CD14-positive monocyte (primary cell): ENCODE data around the gene SIAH1. TPM values are rescaled to one million over a fixed set of nuclear protein-coding genes. Genes with fewer than 3 reads are reported as not detected.
"Not testable (repeated sequence)": the region's sequence is repeated elsewhere in the genome, so short reads cannot be mapped to it uniquely, and the experiment has no call there.

ENCODE experiments used
- DNase-seq, 3 donors: peaks; one replicate each; pipeline ENCODE4 v3.0.0-alpha.2; 2011 to 2022
- H2AFZ ChIP-seq: 2 replicates; pipeline ENCODE4 v1.6.0; 2012; ENCODE audit warnings: mild to moderate bottlenecking, low read depth, low read length, inconsistent platforms; ENCODE audit not compliant: insufficient read depth, poor library complexity, severe bottlenecking
- H3K27ac ChIP-seq, 2 donors: 1 replicate in 1 of 2; 2 replicates in 1 of 2; pipeline ENCODE4 v1.5.1; 2012 to 2013; ENCODE audit warnings: low read length in 2 of 2, control low read depth in 1 of 2, inconsistent platforms in 1 of 2, low read depth in 1 of 2, mild to moderate bottlenecking in 1 of 2
- H3K27me3 ChIP-seq, 2 donors: one replicate each; pipeline versions ENCODE4 v1.6.0 to v1.6.1; 2011 to 2013; ENCODE audit warnings: low read length in 2 of 2; ENCODE audit not compliant: control insufficient read depth in 2 of 2, insufficient read depth in 2 of 2
- H3K36me3 ChIP-seq, 2 donors: replicated peaks in 1 of 2; 1 replicate in 1 of 2; 2 replicates in 1 of 2; pipeline versions ENCODE4 v1.5.1 to v1.6.1; 2012 to 2013; ENCODE audit warnings: low read length in 2 of 2, control low read depth in 1 of 2, inconsistent platforms in 1 of 2, mild to moderate bottlenecking in 1 of 2; ENCODE audit not compliant: insufficient read depth in 2 of 2, control insufficient read depth in 1 of 2
- H3K4me1 ChIP-seq, 2 donors: 1 replicate in 1 of 2; 2 replicates in 1 of 2; pipeline versions ENCODE4 v1.5.1 to v1.6.1; 2012 to 2013; ENCODE audit warnings: low read length in 2 of 2, control low read depth in 1 of 2, inconsistent platforms in 1 of 2, mild to moderate bottlenecking in 1 of 2, moderate library complexity in 1 of 2; ENCODE audit not compliant: insufficient read depth in 2 of 2, control insufficient read depth in 1 of 2
- H3K4me2 ChIP-seq: replicated peaks from 2 replicates; pipeline ENCODE3; 2012; ENCODE audit warnings: low read length, moderate library complexity, mild to moderate bottlenecking; ENCODE audit not compliant: poor library complexity, severe bottlenecking; ENCODE audit errors: extremely low read depth
- H3K4me3 ChIP-seq, 3 experiments: fragments of 200-600 bp in 1 of 3; sonication (generic) in 1 of 3; replicated peaks in 1 of 3; 1 replicate in 2 of 3; 2 replicates in 1 of 3; pipeline ENCODE4 v1.5.1; 2011 to 2013; ENCODE audit warnings: low read length in 3 of 3, mild to moderate bottlenecking in 3 of 3, control low read depth in 2 of 3, low read depth in 2 of 3, inconsistent platforms in 1 of 3, moderate library complexity in 1 of 3
- H3K79me2 ChIP-seq: 2 replicates; pipeline ENCODE4 v1.6.0; 2012; ENCODE audit warnings: mild to moderate bottlenecking, control low read depth, inconsistent platforms, low read length, moderate library complexity; ENCODE audit not compliant: insufficient read depth
- H3K9ac ChIP-seq: 2 replicates; pipeline ENCODE4 v1.6.0; 2017; ENCODE audit warnings: low read length, mild to moderate bottlenecking; ENCODE audit not compliant: insufficient read depth, poor library complexity, severe bottlenecking
- H3K9me3 ChIP-seq, 2 donors: replicated peaks in 1 of 2; 1 replicate in 1 of 2; 2 replicates in 1 of 2; pipeline versions ENCODE4 v1.5.1 to v1.6.1; 2012 to 2013; ENCODE audit warnings: low read length in 2 of 2, control low read depth in 1 of 2; ENCODE audit not compliant: control insufficient read depth in 1 of 2, insufficient read depth in 1 of 2
- H4K20me1 ChIP-seq: 2 replicates; pipeline ENCODE4 v1.6.0; 2012; ENCODE audit warnings: mild to moderate bottlenecking, low read length, control low read depth, moderate library complexity; ENCODE audit not compliant: insufficient read depth
- H3K27ac Mint-ChIP-seq, 7 donors: one replicate each; pipeline ENCODE4 v1.8.0; 2020; ENCODE audit warnings: mild to moderate bottlenecking in 7 of 7, mixed read lengths in 7 of 7, moderate library complexity in 6 of 7, inconsistent platforms in 2 of 7
- H3K27me3 Mint-ChIP-seq, 3 donors: one replicate each; pipeline ENCODE4 v1.8.0; 2021 to 2022; ENCODE audit warnings: low read depth in 3 of 3, mild to moderate bottlenecking in 3 of 3, mixed read lengths in 3 of 3, moderate library complexity in 3 of 3, inconsistent platforms in 1 of 3
- H3K36me3 Mint-ChIP-seq, 2 donors: one replicate each; pipeline ENCODE4 v1.8.0; 2020; ENCODE audit warnings: mixed read lengths in 2 of 2, inconsistent platforms in 1 of 2, mild to moderate bottlenecking in 1 of 2
- H3K4me1 Mint-ChIP-seq: one replicate; pipeline ENCODE4 v1.8.0; 2020; ENCODE audit warnings: mild to moderate bottlenecking, mixed read lengths
- H3K4me3 Mint-ChIP-seq, 2 donors: one replicate each; pipeline ENCODE4 v1.8.0; 2020; ENCODE audit warnings: mild to moderate bottlenecking in 2 of 2, mixed read lengths in 2 of 2, moderate library complexity in 1 of 2
- H3K9me3 Mint-ChIP-seq, 7 donors: one replicate each; pipeline ENCODE4 v1.8.0; 2020 to 2022; ENCODE audit warnings: mixed read lengths in 7 of 7, mild to moderate bottlenecking in 6 of 7, moderate library complexity in 6 of 7, inconsistent platforms in 2 of 7
- CTCF ChIP-seq: fragments of 200-600 bp; IDR thresholded peaks from one replicate; pipeline ENCODE4 v1.8.0; 2022; ENCODE audit warnings: antibody characterized with exemption, mild to moderate bottlenecking
- WGBS: methylation state at CpG from one replicate; pipeline ENCODE4 v1.1.5; 2013; ENCODE audit warnings: missing lambda C conversion rate; ENCODE audit not compliant: insufficient coverage; 5-methylcytosine and 5-hydroxymethylcytosine counted together
- intact Hi-C, 2 donors: fragments of 100-400 bp; cut with micrococcal nuclease; formaldehyde crosslinking; loops; one replicate each; pipeline versions ENCODE4 v1.15.0 to v1.15.1; 2023
- polyA plus RNA-seq, 3 donors: library from polyadenylated mRNA; depleted of rRNA in 1 of 3; unstranded in 2 of 3; stranded (reverse) in 1 of 3; fragments of 300-500 nt in 2 of 3; fragments of >200 nt in 1 of 3; fragmentation: Illumina TruSeq in 2 of 3; gene quantifications; 1 replicate in 2 of 3; 2 replicates in 1 of 3; pipeline ENCODE4 v1.2.3, GENCODE V29; 2012 to 2021

Gene SIAH1
- polyA plus RNA-seq, 3 donors: 4.9 to 11.8 (median 5.6) TPM

GRCh38 chr16:48372744-48373143 is 12.5 kb downstream of the SIAH1 start:
- no peak for DNase-seq
- Mint-ChIP-seq H3K4me3 (no peak overlapping the region), H3K4me1 (peaks cover 26% of the 10 kb centered on the region), H3K27me3 (no peaks in the 10 kb centered on the region), H3K27ac (no peak overlapping the region), H3K9me3 (peaks cover 0 to 2% (median 0%) of the 10 kb centered on the region in 7 donors), H3K36me3 (no peaks in the 10 kb centered on the region)
- Histone ChIP-seq H3K79me2 (peaks cover 100% of the 10 kb centered on the region), H3K9ac (no peak overlapping the region), H4K20me1 (peaks cover 89% of the 10 kb centered on the region), H3K27me3 (no peaks in the 10 kb centered on the region), H3K27ac (no peak overlapping the region), H3K9me3 (no peaks in the 10 kb centered on the region), H3K36me3 (no peaks in the 10 kb centered on the region), H3K4me3 (no peak overlapping the region), H2AFZ (no peak overlapping the region), H3K4me1 (peaks cover 29 to 44% of the 10 kb centered on the region in 2 donors), H3K4me2 (no peak overlapping the region)
- no peak for TF ChIP-seq CTCF
- intact Hi-C loops: no loop called here
- 100% methylated on average over 1 of the region's 4 CpGs for WGBS

- H3K36me3 ChIP-seq: no peaks in the 10 kb centered on the region
- no peaks in the 10 kb centered on the region for H3K27me3 ChIP-seq
- H3K4me2 ChIP-seq: no peak overlapping the region
- DNase-seq: no peak
- Mint-ChIP-seq H3K36me3 (no peaks in the 10 kb centered on the region), H3K27ac (no peak overlapping the region), H3K27me3 (no peaks in the 10 kb centered on the region), H3K4me3 (no peak overlapping the region), H3K9me3 (peaks cover 0 to 2% (median 0%) of the 10 kb centered on the region in 7 donors), H3K4me1 (peaks cover 26% of the 10 kb centered on the region)
- H3K9ac ChIP-seq: no peak overlapping the region
- no peak overlapping the region for H2AFZ ChIP-seq
- peaks cover 99% of the 10 kb centered on the region for H3K79me2 ChIP-seq
- H3K4me3 ChIP-seq: no peak overlapping the region
- H3K4me1 ChIP-seq: peaks cover 31 to 44% of the 10 kb centered on the region in 2 donors
- H3K27ac ChIP-seq: no peak overlapping the region
- intact Hi-C loops: no loop called here
- H3K9me3 ChIP-seq: no peaks in the 10 kb centered on the region
- peaks cover 88% of the 10 kb centered on the region for H4K20me1 ChIP-seq
- no peak for TF ChIP-seq CTCF
Observed at GRCh38 chr16:48371393-48371780, 13.8 kb downstream of the SIAH1 start.

- H3K9me3 Mint-ChIP-seq, H3K36me3 ChIP-seq, H3K4me3 ChIP-seq, H3K36me3 Mint-ChIP-seq, DNase-seq, intact Hi-C loops, H3K4me3 Mint-ChIP-seq, H3K27me3 Mint-ChIP-seq, H3K9ac ChIP-seq, H3K9me3 ChIP-seq, H3K4me2 ChIP-seq, H3K27ac Mint-ChIP-seq, H2AFZ ChIP-seq, H3K27ac ChIP-seq, H3K27me3 ChIP-seq: not testable (repeated sequence)
- H3K79me2 ChIP-seq: peaks cover 96% of the 10 kb centered on the region
- H3K4me1 ChIP-seq: peaks cover 32 to 45% of the 10 kb centered on the region in 2 donors
- WGBS: 96% methylated on average over 9 of the region's 18 CpGs
- H3K4me1 Mint-ChIP-seq: peaks cover 28% of the 10 kb centered on the region
- H4K20me1 ChIP-seq: peaks cover 84% of the 10 kb centered on the region
Observed at GRCh38 chr16:48370668-48371392, 14.4 kb downstream of the SIAH1 start.
